ENCODE results near the gene AARS1. TPM values are rescaled to one million over a fixed set of nuclear protein-coding genes. Genes with fewer than 3 reads are reported as not detected.

The AARS1 gene
- total RNA-seq, 1 donor from 2014 or later: 56.0 TPM

GRCh38 chr16:70306880-70307279 lies 17.6 kb upstream of the AARS1 start:
- no peak for TF ChIP-seq CTCF (conservative IDR thresholded peaks at IDR 0.05; ENCODE audit: low read depth, low read length)
- H3K4me3 ChIP-seq (ENCODE audit: low read depth, low read length): no peak overlapping the region
- no peak for DNase-seq (ENCODE audit: low read depth)

GRCh38 chr16:70304892-70305448 lies 15.7 kb upstream of the AARS1 start:
- no peak overlapping the region for H3K4me3 ChIP-seq (ENCODE audit: low read depth, low read length)
- no peak for DNase-seq (ENCODE audit: low read depth)
- no peak for TF ChIP-seq CTCF (conservative IDR thresholded peaks at IDR 0.05; ENCODE audit: low read depth, low read length)

GRCh38 chr16:70302745-70303144 lies 13.4 kb upstream of the AARS1 start:
- H3K4me3 ChIP-seq (ENCODE audit: low read depth, low read length): no peak overlapping the region
- no peak for TF ChIP-seq CTCF (conservative IDR thresholded peaks at IDR 0.05; ENCODE audit: low read depth, low read length)
- DNase-seq (ENCODE audit: low read depth): no peak

- no peak overlapping the region for H3K4me3 ChIP-seq (ENCODE audit: low read depth, low read length)
- TF ChIP-seq CTCF (conservative IDR thresholded peaks at IDR 0.05; ENCODE audit: low read depth, low read length): no peak
- no peak for DNase-seq (ENCODE audit: low read depth)
These were observed 11.8 kb upstream of the AARS1 start for GRCh38 chr16:70301121-70301520.

- no peak for TF ChIP-seq CTCF (conservative IDR thresholded peaks at IDR 0.05; ENCODE audit: low read depth, low read length)
- H3K4me3 ChIP-seq (ENCODE audit: low read depth, low read length): peak within 1 kb of the TSS; percentile 94
- DNase-seq (ENCODE audit: low read depth): no peak
These were observed 10.0 kb upstream of the AARS1 start, which contains the start of gene DDX19B for GRCh38 chr16:70298988-70299938. TSS of gene DDX19B (plus strand) at chr16:70299186. CDS start at chr16:70299298, 112 bp downstream.

- no peak for DNase-seq (ENCODE audit: low read depth)
- no peak overlapping the region for H3K4me3 ChIP-seq (ENCODE audit: low read depth, low read length)
- no peak for TF ChIP-seq CTCF (conservative IDR thresholded peaks at IDR 0.05; ENCODE audit: low read depth, low read length)
These were observed 6.3 kb upstream of the AARS1 start for GRCh38 chr16:70295634-70296033.

All from epithelial cell of proximal tubule (primary cell).